SK-N-SH treated with all-trans-retinoic acid at 6 μM for 48 hours (cell line): ENCODE results near the gene STK16.

Experiments used
- BACH2 ChIP-seq: fragments of 250-450 bp; sonication (Bioruptor Pico); IDR thresholded peaks from 2 replicates; pipeline ENCODE4 v1.9.0; 2021; ENCODE audit warnings: mild to moderate bottlenecking, borderline replicate concordance
- CSDC2 ChIP-seq: fragments of 250-450 bp; sonication (Bioruptor Pico); IDR thresholded peaks from 2 replicates; pipeline ENCODE4 v1.5.0; 2020; ENCODE audit warnings: mild to moderate bottlenecking, moderate library complexity
- CSRNP3 ChIP-seq: fragments of 250-450 bp; sonication (Bioruptor Pico); IDR thresholded peaks from 2 replicates; pipeline ENCODE4 v1.5.1; 2021; ENCODE audit warnings: mild to moderate bottlenecking, moderate library complexity
- ESRRG ChIP-seq: fragments of 250-450 bp; sonication (Bioruptor Pico); IDR thresholded peaks from 2 replicates; pipeline ENCODE4 v1.6.1; 2021; ENCODE audit warnings: mild to moderate bottlenecking
- GLIS3 ChIP-seq: fragments of 250-450 bp; sonication (Bioruptor Pico); IDR thresholded peaks from 2 replicates; pipeline ENCODE4 v1.5.0; 2020; ENCODE audit warnings: mild to moderate bottlenecking, moderate library complexity
- POU6F1 ChIP-seq: fragments of 250-450 bp; sonication (Bioruptor Pico); IDR thresholded peaks from 2 replicates; pipeline ENCODE4 v1.8.0; 2021; ENCODE audit warnings: low read depth, mild to moderate bottlenecking, moderate library complexity, borderline replicate concordance
- PPARA ChIP-seq: fragments of 250-450 bp; sonication (Bioruptor Pico); IDR thresholded peaks from 2 replicates; pipeline ENCODE4 v1.5.0; 2020; ENCODE audit warnings: mild to moderate bottlenecking, borderline replicate concordance
- TCF4 ChIP-seq: fragments of 250-450 bp; sonication (Bioruptor Pico); IDR thresholded peaks from 2 replicates; pipeline ENCODE4 v1.8.0; 2021; ENCODE audit warnings: mild to moderate bottlenecking, moderate library complexity, borderline replicate concordance
- TOX ChIP-seq: fragments of 250-450 bp; sonication (Bioruptor Pico); IDR thresholded peaks from 2 replicates; pipeline ENCODE4 v1.8.0; 2021; ENCODE audit warnings: mild to moderate bottlenecking, moderate library complexity, borderline replicate concordance
- TSHZ2 ChIP-seq: fragments of 250-450 bp; sonication (Bioruptor Pico); IDR thresholded peaks from 2 replicates; pipeline ENCODE4 v1.5.0; 2020; ENCODE audit warnings: mild to moderate bottlenecking, moderate library complexity
- ZC3H10 ChIP-seq: fragments of 250-450 bp; sonication (Bioruptor Pico); IDR thresholded peaks from 2 replicates; pipeline ENCODE4 v1.5.1; 2021; ENCODE audit warnings: mild to moderate bottlenecking, moderate library complexity
- ZFP3 ChIP-seq: fragments of 250-450 bp; sonication (Bioruptor Pico); IDR thresholded peaks from 2 replicates; pipeline ENCODE4 v1.5.0; 2020; ENCODE audit warnings: mild to moderate bottlenecking, moderate library complexity
- TF ChIP-seq, protein P1 (sequence below): fragments of 250-450 bp; sonication (Bioruptor Pico); IDR thresholded peaks from 2 replicates; pipeline ENCODE4 v1.8.0; 2020; ENCODE audit warnings: mild to moderate bottlenecking, moderate library complexity, borderline replicate concordance

GRCh38 chr2:219247678-219248642 is 2.7 kb downstream of the STK16 start:
- TF ChIP-seq BACH2 (CRISPR knock-in tag) = no peak
- TF ChIP-seq TSHZ2 (CRISPR knock-in tag) = no peak
- no peak for TF ChIP-seq TOX (CRISPR knock-in tag)
- TF ChIP-seq, protein P1, sequence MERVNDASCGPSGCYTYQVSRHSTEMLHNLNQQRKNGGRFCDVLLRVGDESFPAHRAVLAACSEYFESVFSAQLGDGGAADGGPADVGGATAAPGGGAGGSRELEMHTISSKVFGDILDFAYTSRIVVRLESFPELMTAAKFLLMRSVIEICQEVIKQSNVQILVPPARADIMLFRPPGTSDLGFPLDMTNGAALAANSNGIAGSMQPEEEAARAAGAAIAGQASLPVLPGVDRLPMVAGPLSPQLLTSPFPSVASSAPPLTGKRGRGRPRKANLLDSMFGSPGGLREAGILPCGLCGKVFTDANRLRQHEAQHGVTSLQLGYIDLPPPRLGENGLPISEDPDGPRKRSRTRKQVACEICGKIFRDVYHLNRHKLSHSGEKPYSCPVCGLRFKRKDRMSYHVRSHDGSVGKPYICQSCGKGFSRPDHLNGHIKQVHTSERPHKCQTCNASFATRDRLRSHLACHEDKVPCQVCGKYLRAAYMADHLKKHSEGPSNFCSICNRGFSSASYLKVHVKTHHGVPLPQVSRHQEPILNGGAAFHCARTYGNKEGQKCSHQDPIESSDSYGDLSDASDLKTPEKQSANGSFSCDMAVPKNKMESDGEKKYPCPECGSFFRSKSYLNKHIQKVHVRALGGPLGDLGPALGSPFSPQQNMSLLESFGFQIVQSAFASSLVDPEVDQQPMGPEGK (CRISPR knock-in tag) = no peak
- TF ChIP-seq POU6F1 (CRISPR knock-in tag) = no peak
- no peak for TF ChIP-seq PPARA (CRISPR knock-in tag)
- TF ChIP-seq ZC3H10 = no peak
- TF ChIP-seq ESRRG = no peak
- TF ChIP-seq TCF4 (CRISPR knock-in tag) = no peak
- TF ChIP-seq ZFP3 = no peak
- no peak for TF ChIP-seq CSRNP3 (CRISPR knock-in tag)
- no peak for TF ChIP-seq CSDC2 (CRISPR knock-in tag)
- TF ChIP-seq GLIS3 (CRISPR knock-in tag) = no peak
